DMS153 (cell line): ENCODE measurements around the gene NCBP3.
"Not testable (repeated sequence)": the region's sequence is repeated elsewhere in the genome, so short reads cannot be mapped to it uniquely, and the experiment has no call there.

Experiments
- DNase-seq: peaks from one replicate; lab custom pipeline; 2025; lab: John Stamatoyannopoulos, UW

The NCBP3 gene

DNA sequence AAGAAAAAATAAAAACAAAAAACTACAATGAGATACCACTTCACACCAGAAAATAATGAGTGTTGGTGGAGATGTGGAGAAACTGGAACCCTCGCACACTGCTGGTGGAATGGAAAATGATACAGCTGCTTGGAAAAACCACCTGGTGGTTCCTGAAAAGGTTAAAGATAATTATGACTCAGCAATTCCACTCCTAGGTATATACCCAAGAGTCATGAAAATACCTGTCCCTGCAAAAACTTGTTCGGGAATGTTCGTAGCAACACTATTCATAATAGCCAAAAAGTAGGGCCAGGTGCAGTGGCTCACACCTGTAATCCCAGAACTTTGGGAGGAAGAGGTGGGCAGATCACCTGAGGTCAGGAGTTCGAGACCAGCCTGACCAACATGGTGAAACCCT, 36.9 kb downstream of the NCBP3 start:
- no peak for DNase-seq

DNA sequence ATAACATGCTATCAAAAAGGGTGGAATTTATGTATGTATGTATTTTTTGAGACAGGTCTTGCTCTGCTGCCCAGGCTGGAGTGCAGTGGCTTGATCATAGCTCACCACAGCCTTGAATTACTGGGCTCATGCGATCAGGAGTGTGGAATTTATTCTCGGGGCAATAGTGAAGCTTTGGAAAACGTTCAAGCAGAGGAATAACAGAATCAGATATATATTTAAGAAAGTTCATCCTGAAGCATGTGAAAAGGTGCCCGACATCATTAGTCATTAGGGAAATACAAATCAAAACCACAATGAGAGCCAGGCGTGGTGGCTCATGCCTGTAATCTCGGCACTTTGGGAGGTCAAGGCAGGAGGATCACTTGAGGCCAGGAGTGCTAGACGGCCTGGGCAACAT, 37.3 kb downstream of the NCBP3 start:
- DNase-seq = no peak

DNA sequence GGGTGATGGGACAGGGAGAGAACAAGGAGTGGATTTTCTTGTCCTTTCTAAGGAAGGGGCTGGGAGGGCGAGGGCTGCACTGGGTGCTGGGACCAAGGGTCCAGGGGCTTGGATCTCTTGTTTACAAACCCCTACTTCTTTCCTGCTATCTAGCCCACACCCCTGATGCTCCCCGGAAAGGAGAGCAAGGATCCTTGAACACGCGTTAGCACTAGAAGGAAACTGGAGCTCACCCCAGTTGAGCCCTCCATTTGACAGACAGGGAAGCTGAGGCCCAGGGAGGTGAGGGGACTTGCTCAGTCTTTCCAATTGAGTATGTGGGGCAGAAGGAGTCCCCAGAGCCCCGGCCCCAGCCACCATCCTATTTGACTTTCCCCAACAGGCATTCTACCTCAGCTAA, 40.5 kb downstream of the NCBP3 start:
- DNase-seq = no peak

DNA sequence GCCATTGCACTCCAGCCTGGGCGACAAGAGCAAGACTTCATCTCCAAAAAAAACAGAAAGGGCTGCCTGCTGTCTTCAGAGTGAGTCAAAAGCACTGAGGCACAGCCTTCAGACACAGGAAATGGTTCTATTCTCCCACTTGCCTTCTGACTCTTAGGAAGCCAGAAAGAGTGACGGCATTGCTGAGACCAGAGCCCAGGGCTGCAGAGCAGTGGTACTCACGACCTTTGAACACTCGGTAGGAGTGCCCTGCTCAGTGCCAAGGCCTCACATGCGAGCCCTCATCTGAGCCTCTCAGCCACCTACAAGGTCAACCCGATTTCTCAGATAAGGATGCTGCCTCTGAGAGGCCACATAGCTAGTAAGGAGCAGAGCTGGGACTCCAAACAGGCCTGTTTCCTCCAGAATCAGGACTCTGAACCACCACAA, 41.5 kb downstream of the NCBP3 start:
- no peak for DNase-seq

DNA sequence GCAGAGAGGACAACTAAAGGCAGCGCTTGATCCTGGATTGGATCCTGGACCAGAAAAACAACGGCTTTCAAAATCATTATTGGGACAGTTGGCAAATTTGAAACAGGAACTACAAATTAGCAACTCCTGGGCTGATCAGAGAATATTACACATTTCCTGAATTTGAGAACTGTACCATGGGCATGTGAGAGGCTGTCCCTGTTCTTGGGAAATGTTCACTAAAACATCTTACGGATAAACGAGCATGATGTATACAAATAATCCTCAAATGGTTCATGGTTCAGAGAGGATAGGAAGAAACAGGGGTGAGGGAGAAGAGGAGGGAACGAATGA, 42.8 kb downstream of the NCBP3 start:
- DNase-seq = no peak

DNA sequence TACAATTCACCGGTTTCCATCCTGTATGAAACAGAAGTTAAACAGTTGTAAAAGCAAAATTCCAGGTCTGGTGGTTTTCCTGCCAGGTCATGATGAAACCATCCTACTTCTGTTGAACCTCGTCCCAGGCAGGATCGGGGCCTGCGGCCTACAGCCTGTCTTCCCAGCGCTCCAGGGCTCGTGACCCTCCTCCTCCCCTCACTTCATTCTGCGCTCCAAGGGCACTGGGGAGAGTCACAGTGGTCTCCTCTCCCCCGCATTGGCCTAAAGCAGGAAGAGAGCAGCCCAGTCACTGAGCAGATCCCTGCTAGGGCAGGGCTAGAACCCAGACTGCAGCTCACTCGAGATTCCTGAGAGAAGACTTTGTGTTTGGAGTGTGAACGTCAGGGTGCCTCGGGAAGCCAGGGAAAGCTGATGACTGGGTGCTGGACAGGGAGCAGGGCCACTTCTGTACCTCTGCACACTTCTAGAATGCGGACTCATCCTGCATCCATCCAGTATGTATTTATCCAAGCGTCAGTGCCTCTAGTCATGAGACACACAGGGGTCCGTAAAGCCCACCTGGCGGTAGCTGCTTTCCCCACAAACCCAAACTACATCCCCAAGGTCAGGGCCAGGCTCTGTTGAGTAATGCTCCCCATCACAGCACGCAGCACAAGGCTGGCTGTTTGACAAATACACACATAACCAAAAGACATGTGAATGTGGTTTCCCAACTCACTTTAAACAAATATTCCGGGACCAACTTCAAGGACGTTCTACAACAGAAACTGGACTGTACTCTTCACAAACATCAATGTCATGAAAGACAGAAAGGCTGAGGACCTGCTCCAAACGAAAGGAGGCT, 43.4 kb downstream of the NCBP3 start:
- no peak for DNase-seq

DNA sequence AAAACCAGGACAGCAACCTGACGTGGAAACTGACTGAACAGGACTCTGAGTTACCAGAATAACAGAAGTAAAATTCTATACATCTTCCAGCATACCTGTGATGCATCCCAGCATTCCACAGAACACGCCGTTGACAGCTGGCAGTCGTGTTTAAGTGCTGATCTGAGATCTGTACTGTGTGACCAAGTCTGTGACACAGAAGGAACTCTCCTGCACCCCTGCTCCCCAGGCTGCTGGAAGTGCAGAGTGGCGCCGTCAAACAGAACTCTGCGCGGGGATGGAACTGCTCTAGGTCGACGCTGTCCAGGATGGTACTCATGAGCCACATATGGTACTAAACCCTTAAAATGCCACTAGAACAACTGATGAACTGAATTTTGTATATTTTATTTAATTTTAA, 44.3 kb downstream of the NCBP3 start:
- no peak for DNase-seq

DNA sequence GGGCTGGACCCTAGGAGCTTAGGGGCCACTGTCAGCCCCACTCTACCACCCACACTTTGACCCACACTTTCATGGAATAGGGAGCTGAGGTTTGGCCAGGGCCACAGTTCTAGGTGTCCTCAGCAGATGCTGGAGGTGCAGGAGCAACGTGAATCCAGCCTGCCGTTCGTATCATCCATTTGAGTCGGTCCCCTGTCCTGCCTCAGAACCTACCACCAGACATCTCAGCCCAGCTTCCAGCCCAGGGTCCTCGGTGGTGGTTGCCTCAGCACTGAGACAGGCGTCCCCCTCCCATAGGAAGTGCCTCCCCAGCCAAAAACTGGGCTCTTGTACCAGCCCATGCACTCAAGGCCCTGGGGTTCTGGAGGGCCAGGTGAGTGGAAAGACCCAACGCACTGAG, 44.7 kb downstream of the NCBP3 start:
- DNase-seq = no peak

DNA sequence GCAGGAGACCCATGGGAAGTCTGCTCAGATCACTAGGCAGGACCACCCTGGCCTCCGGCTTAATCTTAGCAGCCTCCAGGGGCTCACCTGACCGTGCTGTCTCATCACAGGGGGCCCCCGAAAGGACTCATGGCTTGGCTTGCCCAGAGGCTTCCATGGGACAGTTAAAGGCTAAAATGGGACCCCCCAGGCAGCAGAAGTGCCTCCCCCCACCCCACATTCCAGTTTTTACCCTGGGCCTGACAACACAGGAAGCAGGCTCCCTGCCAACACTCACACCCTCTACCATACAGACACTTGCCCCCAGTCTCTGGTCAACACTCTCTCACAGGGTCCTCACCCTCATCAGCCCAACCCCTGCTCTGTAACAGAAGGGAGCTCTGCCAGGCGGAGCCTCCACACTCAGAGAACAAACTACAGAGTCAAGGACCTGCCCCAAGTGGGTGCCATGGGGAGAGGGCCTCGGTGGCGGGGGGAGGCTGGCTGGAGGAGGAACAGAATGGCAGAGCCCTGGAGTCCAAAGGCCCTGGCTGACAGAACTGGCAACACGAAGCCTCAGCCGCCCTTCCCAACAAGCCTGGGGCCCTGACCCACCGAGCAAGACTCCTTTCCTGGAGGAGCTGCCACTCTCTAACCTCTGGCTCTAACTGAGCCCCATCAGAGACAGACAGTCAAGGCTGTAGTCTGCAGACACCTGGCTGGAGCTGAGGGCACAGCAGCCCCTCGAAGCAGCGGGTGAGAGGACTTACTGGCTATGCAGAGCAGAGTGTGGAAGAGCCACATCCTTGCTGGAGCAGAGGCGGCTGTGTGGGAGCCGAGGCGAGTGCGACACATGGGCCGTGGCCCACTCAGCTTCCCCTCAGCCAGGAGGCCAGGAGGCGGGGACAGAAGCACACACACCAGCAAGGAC, 45.4 kb downstream of the NCBP3 start, which contains the start of gene ITGAE:
TSS of gene ITGAE (minus strand) at position 827 of the 910 bp plus-strand sequence. CDS start at position 783, 44 bp downstream.
- no peak for DNase-seq

DNA sequence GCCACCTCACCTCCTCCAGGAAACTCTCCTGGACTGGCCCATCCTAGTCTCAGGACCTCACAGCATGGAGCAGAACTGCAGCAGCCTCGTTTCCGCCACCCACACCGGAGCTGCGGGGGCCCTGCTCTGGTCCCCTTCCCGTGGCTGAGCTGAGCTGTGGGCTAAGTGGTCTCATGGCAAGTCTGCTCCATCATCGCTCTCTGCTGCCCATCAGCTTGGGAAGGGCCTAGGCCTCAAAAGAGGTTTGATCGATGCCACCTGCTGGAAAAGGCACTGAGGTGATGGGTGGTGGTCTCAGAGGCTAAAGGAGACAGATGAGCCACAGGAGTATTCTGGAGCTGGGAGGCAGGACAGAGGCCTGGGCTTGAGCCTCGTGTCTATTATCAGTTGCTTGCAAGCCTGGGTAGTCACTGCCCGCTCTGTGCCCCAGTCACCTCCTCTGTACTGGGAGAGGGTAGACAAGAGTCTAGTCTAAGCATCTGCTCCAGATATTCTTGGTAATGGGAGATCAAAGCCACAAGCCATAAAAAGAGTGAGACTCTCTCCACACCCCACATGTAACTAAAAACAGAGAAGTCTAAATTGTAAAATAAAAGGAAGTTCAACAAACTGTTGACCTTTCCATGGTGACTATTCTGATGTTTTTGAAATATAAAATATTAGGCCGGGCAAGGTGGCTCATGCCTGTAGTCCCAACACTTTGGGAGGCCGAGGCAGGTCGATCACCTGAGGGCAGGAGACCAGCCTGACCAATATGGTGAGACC, 46.7 kb downstream of the NCBP3 start:
- no peak for DNase-seq

DNA sequence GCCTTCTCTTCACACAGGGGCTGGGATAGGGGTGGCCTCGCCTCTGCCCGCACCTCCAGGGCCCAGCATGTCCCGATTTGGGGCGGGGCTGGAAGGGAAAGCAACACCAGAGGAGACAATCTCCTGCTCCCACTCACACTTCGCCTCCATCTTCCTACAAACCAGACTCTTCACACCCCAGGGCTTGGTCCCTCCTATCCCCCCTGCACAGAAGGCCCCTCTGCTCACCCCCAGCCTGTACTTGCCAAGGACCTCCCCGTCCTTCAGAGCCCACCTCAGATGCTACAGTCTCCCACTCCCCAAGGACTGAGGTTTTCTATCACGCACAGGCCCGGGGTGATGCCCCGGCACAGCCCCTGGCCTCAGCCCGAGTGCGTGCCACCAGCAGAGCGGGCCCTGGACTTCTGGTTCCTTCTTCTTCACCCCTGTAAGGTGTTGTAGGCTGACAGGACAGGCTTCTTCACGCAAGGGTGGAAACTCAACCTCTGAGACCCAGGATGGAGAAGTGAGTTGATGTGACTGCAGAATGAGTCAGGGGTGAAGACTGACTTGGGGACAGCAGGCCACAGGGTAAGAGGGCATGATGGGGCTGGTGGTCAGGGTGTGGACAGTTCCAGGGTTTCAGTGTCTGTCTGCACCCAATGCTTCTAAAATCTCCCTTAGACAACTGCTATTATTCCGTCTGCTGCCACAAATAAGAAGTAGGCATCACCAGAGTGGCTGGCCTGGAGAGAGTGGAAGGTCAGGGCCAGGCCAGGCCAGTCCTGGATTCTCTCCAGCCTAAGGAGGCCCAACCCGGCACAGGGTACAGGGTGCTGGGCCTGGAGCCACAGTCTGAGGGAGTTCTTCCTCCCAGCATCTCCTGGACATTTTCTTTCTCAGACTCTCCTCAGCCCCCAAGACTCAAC, 47.5 kb downstream of the NCBP3 start:
- DNase-seq = no peak

DNA sequence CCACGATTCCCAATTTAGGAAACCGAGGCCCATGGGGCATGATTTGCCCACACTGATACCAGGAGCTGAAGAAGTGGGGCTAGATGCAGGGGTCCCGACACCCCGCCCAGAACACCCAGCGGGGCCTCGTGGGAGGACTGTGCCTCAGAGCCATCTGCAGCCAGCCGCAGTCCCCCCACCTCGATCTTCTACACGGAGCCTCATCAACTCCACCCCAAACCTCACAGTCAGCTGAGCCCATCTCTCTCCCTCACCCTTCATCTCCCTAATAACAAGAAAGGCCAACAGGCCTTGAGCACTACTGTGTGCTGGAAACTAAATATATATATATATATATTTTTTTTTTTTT, 49.2 kb downstream of the NCBP3 start:
- no peak for DNase-seq

DNA sequence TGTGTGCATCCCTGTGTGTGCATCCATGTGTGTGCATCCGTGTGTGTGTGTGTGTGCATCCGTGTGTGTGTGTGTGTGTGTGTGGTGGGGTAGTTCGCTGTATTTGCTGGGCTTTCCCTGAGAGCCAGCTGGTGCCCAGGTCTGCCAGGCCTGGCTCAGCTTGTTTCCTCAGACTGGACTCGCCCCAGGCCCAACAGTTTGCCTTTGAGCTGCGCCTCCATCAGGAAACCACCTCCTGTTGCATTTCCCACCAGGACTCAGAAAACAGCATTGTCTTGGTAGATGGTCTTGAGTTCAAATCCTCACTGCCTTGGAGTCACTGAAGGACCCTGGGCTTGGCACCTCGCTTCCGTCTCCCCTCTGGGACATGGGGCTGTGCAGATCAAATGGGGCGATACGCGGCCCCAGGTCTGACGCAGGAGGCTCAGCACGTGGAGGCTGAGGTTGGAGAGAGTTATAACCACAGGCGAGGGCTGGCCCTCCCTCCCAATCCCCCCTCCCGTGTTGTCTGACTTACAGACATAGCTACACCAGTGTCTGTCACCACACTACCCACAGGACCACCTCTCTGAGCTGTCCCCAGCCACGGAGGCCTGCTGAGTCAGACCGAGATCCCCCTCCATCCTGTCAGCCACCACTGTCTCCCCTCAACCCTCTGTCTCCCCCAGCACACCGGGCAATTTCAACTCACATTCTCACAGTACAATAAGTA, 49.8 kb downstream of the NCBP3 start:
- DNase-seq = no peak

DNA sequence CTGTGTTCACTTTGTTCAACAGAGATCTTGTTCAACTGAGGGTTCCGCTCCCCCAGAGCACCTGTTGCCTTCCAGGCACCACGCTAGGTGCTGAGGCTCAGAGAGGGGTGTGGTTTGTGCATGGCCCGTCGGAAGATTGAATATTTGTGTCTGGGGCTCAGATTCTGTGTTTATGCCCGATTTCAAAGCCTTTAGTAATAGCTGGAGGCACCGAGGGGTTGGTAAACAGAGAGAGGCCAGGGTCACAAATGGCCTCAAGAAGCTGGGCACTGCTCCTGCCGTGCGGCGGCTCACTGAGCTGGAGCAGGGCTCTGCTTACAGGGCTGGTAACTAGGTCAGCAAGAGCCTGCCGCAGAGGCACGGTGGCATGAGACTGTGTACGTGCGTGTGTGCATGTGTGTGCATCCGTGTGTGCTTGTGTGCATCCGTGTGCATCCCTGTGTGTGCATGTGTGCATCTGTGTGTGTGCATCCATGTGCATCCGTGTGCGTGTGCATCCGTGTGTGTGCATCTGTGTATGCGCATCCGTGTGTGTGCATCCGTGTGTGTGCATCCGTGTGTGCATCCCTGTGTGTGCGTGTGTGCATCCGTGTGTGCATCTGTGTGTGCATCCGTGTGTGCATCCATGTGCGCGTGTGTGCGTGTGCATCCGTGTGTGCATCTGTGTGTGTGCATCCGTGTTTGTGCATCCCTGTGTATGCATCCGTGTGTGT, 50.5 kb downstream of the NCBP3 start:
- no peak for DNase-seq

DNA sequence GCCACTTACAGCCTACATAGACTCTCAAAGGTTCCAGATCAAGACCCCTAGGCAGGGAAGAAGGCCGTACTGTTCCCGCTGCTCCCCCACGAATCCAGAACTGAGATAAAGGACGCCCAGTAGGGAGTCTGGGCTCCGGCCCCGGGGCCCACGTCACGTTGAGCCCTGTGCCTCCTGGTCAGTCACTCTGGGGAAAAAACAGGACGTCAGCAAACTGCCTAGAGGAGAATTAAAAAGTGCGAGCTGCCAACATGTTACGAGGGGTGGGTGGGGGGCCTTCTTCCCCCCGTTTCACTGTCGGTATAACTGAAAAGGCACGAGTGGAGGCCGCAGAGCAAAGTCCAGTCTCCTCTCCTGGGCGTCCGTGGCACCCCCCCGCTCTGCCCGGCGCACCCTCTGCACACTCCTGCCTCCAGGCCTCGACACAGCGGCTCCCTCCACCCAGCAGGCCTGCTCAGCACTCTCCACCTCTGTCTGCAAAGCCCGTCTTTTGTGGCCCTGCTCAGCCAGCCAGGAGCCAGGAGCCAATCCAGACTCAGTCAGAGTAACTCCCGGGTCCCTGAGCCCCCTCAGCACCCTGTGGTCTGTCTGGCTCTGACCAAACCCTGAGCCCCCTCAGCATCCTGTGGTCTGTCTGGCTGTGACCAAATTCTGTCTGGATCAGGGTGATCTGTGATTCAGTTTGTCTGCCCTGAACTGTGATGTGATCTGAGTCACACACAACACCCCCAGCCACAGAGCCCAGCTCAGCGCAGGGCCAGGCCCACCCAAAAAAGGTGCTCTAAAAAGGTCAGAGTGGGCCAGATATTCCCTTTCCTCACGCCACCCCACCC, 51.3 kb downstream of the NCBP3 start:
- no peak for DNase-seq

DNA sequence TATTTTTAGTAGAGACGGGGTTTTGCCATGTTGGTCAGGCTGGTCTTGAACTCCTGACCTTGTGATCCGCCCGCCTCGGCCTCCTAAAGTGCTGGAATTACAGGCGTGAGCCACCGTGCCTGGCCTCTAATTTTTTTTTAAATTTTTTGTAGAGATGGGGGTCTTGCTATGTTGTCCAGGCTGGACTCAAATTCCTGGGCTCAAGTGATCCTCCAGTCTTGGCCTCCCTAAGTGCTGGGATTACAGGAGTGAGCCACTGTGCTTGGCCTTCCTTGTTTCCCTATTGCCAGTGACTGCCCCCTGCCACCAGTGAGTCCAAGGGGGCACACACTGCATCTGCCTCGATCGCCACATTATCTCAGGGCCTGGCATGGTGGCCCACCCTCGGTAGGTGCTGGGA, 51.9 kb downstream of the NCBP3 start:
- DNase-seq = not testable (repeated sequence)

DNA sequence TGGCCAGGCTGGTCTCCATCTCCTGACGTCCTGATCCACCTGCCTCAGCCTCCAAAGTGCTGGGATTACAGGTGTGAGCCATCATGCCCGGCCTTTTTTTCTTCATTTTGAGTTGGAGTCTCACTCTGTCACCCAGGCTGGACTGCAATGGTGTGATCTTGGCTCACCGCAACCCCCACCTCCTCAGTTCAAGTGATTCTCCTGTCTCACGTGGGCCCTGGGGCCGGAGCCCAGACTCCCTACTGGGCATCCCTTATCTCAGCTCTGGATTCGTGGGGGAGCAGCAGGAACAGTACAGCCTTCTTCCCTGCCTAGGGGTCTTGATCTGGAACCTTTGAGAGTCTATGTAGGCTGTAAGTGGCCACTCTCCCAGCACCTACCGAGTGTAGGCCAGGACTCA, 52.8 kb downstream of the NCBP3 start:
- not testable (repeated sequence) for DNase-seq

DNA sequence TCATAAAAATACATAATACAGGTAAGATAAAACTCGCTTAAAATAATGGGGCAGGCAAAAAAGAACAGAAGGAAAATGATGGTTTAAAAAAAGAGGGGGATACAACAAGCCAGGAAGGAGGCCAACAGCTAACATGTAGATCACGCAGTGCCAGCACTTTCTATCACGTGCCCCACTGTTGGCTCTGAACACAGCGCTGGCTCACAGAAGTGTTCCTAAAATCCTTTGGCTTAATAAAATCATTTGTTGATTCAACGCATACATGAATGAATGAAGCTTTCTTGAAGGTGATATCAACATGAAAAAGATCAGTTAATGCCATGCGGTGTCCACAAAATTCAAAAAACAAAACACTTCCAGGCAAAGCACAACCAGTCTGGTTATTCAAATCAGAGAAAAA, 53.6 kb downstream of the NCBP3 start:
- DNase-seq = no peak

DNA sequence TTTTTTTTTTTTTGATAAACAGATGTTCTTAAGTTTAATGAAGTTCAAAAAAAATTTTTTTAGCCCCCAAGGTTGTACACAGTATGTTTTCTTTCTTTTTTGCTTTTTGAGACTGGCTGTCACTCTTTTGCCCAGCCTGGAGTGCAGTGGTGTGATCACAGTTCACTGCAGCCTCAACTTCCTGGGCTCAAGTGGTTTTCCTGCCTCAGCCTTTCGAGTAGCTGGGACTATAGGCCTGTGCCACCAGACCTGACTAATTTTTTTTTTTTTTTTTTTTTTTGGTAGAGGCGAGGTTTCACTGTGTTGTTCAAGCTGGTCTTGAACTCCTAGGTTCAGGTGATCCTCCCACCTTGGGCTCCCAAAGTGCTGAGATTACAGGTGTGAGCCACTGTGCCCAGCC, 57.8 kb downstream of the NCBP3 start:
- DNase-seq = no peak
